CD4-positive, alpha-beta T cell treated with Interleukin-6 at 100 ng/mL for 8 hours (primary cell): ENCODE results near the gene GRK3.
"Not testable (repeated sequence)": the region's sequence is repeated elsewhere in the genome, so short reads cannot be mapped to it uniquely, and the experiment has no call there.

ENCODE experiments used
- DNase-seq: peaks from one replicate; pipeline ENCODE4 v3.0.0-alpha.2; 2020; ENCODE audit warnings: mixed read lengths, low spot score

GRK3 gene

DNA sequence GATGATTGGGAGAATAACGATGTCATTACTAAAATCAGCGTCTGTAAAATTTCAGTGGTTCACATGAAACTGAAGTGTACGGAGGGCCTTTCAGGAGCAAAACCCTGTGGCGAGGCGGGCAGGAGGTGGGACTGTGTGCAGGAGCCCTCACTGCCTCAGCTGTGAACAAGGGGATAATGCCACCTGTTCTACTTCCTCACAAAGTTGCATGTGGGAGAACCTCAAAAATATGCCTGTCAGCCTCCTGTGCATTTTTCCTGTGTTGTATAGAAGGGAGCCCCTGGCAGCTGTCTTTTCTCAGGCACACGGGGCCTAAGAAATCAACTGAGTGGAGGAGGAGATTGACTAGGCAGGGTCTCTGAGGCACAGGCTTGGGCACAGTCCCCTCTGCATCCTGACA, 134.5 kb downstream of the GRK3 start:
- no peak for DNase-seq

DNA sequence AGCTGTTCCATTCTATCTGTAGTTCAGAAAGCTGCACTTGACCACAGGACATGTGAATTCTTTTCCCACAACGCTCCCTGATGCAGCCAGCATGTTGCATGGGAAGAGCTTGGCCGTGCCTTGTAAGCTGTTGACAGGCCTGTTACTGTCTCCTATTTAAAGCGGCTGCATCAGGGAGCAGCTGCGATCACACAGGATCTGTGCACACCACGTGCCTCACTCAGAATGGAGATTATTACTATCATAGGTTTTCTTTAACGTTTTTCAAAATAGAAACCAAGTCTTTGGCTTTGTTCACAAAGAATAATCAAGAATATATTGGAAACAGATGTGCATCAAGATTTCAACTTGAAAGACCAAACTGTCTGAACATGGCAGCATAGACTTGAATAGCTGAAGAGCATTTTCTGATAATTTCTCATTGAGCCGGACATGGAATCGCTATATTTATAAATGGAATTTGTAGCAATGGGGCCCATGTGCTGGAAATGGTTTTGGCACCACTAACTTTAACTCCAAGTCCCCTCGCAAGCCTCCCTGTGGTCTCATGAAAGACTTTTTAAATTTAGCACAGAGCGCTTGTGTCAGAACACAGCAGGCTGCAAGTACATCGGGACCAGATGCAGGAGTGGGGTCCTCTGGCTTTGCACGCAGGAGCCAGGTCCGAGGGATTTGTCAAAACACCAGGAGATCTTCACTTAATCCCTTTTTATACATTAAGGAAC, 136.7 kb downstream of the GRK3 start:
- DNase-seq, result no peak

DNA sequence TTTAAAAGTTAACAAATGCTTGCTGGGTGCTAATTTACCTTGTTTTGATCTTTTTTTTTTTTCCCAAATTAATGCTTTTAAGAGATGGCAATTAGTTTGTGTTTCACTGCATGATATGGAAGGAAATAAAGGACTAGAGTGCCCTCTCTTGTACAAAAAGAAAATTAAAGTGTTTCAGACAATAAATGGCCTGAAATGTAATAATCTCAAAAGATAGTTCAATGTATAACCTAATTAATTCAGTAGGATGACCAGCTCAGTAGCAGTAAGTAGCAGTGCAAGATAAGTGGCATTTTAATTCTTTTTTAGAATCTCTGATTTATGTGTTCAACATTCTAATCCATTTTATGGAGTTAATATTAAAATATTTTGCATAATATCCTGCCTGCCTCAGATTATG, 137.6 kb downstream of the GRK3 start:
- no peak for DNase-seq

DNA sequence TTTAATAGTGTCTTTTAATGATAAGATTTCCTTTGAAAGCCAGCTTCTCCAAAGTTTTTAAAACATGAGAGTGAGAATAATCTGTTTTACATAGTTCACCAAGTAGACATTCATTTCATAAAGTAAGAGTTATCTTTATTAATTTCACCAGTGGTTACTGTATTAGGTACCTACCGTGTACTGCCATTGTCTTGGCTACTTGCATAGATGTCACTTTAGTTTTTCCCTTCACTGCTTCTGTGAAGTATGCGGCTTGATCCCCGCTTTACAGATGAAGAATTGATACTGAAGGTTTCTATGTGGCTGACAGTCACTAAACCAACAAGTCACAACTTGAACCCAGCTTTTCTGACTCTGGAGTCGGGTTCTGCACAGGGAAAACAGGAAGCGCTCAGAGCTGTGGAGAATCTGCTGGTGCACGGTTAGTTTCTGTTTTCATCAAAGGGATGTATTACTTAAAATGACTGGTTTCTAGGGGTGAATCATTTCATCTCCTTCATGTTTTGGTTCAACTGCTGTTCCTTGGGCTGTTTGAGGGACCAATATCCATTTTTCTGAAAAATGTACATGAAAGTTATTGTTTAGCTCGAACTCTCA, 138.2 kb downstream of the GRK3 start:
- no peak for DNase-seq

DNA sequence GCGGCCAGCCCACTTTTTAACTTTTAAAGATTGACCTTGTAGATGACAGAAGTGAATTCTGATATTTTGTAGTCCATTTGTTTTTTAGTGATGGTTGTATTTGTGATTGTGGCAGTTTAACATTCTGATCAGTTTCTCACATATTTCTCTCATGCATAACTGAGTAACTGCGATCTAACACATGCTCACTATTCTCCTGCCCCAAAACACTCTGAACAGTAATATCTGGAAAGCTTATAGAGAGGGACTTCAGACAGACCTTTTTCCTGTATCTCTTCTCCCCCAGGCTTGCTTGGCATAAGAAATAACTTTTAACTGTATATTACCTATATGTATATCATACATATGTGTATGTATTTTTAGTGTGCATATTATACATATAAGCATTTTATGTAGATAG, 140.2 kb downstream of the GRK3 start:
- no peak for DNase-seq

DNA sequence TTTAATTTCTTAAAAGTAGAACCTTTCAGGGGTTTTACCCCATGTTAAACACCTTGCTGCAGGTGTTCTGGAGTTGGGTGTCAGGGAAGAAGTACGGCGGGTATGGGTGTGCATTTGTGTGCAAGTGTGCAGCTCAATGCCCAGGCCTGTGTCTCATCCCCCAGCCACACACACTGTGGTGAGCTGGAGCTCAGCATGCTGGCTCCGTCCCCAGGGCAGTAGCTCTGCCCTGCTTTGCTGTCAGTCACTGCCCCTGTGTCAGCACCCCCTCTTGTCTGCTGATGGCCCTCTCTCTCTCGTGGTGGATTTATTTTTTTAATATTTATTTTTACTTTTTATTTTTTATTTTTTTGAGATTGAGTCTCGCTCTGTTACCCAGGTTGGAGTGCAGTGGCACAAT, 141.7 kb downstream of the GRK3 start:
- no peak for DNase-seq

DNA sequence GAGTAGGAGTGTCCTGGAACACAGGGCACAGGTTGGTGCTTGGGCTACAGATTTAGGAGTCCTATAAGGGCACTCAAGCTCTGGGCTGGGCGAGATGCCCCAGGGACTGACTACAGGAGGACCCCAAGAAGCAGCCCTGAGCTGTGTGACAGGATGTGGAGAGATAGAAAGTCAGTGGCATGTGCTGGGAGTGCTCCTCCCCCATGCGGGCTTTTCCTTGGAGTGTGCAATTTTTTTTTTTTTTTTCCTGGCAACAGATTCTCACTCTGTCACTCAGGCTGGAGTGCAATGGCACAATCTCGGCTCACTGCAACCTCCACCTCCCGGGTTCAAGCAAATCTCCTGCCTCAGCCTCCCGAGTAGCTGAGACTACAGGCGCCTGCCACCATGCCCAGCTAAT, 144.0 kb downstream of the GRK3 start:
- not testable (repeated sequence) for DNase-seq

DNA sequence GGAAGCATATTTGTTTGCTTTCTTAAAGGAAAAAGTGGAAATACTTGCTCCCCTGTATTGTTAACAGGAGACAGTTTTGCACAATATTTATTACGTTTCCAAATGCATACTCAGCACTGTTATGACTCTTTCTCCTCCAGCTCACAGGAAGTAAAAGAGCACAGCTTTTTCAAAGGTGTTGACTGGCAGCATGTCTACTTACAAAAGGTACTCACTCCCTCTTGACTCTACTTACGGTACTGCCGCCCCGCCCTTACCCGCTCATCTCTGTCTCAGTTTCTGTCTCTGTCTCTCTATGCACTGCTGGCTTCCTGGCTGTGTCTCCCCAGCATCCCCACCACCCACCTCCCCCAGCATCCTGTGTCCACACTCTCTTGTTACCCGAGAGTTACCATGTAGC, 145.3 kb downstream of the GRK3 start:
- peak; percentile 18 for DNase-seq

DNA sequence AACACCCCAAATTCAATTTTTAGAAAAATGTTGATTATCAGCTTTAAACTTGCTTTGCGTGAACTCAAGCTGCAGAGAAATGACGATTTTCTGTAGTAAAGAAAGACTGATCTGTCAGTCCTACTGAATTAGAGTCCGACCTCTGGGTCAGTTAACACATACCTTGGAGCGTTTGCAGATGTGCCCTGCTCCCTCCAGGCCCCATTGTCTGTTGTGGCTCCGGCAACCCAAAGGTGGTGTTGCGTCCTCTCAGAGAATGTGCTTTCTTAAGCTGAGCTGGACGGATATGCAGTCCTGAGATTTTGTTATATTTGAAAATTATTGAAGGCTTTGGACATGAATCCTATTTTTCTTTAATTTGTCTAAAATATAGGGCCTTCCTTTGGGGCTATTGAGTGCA, 146.0 kb downstream of the GRK3 start:
- DNase-seq, result no peak

DNA sequence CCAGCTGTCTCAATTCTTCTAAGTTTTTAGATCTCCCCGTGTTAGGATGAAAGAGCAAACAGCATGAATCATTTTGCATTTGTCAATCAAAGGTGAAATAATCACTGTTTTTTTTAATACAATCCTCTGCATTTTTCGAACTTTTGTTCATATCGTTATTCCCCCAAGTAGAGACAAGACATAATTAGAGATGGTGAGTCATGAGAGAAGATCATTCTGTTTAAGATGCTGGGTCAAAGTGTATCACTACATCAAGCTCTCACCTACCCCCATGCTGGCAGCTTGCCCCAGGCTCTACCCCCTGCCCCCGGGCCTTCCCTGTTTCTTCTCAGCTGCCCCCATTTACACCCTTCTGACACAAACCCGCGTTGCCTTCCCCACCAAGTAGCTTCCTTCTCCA, 147.0 kb downstream of the GRK3 start:
- no peak for DNase-seq

DNA sequence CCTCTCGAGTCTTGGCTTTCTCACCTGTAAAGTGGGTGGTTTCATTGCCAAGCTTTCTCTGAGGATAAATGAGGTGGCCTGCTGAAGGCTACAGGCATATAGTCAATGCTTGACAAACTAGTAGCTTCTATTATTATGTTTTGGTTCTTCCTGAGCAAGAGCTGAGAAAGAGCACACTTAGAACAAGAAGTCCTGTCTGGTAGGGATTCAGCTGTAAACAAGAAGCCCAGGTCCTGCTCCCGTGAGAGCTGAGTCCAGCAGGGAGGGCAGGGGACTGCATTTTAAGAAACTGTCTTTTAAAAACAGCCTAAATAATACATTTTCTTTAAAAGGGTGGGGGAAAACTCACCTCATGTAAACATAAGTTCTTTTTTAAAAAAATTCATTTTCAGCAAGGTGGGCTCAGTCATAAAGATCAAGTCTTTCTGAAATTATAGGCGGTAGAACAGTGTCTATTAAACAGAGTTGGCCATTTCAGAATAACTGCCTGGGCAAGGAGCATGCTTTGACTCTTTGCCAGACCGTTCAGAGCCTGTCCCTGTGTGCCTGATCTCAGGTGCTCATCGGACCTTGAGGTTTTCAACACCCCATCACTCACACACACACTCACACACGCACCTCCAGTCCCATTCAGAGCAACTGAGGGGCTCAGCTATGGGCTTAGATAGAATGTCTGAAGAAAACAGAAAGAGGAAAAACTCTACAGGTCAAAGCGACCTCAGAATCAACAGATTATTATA, 148.4 kb downstream of the GRK3 start:
- no peak for DNase-seq

DNA sequence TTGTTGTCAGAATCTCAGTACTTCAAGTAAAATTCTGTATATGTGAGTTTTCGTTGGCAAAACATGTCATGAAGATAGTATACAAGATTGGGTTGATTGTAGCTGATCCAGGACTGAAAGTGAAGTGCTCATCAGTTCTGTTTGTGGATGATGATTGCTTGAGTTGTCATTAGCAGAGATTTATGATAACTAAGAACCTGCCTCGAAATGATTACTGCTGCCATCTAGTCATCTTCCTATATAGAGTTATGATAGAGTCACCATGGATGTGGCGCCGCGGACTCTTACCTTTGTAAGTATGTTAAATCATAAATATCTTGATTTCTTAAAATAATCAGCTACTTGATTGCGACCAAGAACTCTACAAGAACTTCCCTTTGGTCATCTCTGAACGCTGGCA, 149.6 kb downstream of the GRK3 start:
- no peak for DNase-seq

DNA sequence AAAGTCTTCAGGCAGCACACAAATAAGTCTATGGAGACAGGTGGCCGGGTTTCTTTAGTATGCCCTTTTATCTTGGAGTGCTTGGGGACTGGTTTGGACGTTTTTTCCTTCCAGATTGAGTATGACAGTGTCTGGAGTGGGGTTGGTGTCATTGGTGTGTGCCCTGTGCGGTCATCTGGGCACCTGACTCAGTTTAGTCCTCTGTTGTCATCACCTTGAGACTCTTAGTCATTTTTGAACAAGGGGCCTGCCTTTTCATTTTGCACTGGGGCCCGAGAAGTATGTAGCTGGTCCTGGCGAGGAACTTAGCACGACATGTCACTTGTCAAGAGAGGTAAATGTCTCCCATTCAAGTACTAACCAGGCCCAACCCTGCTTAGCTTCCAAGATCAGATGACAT, 150.3 kb downstream of the GRK3 start:
- DNase-seq, result no peak

DNA sequence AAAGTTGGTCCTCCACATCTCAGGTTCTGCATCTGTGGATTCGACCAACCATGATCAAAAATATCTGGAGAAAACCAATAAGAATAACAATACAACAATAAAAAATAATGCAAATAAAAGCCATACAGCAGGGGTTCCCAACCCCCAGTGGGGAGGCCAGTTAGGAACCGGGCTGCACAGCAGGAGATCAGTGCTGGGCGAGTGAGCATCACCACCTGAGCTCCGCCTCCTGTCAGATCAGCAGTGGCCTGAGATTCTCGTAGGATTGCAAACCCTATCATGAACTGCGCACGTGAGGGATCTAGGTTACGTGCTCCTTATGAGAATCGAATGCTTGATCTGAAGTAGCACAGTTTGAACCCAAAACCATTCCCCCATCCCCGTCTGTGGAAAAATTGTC, 152.2 kb downstream of the GRK3 start:
- DNase-seq, result no peak

DNA sequence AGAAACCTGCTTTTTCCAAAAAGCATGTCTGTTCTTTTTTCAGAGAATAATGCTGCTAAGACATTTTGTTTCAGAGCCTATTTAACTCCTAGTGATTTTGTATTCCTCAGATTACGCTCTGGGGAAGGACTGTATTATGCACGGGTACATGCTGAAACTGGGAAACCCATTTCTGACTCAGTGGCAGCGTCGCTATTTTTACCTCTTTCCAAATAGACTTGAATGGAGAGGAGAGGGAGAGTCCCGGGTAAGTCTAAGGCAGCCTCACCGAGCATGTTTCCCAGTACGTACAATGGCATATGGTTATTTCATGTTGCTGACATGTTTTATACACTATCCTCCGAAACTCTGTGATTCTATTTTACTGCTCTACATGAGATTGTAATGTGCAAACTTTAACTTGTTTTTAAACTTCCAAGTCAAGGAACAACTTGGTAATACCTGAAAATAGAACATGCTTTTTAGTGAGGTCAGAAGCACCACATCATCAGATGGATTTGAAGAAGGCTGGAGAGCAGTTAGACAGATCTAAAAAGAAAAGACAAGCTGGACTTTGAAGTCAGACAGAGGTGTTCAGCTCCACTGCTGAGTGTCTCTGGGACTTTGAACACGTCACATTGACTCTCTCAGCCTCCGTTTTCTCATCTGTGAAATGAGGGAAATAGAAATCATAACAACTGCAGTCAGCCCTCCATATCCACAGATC, 153.8 kb downstream of the GRK3 start:
- DNase-seq, result no peak

DNA sequence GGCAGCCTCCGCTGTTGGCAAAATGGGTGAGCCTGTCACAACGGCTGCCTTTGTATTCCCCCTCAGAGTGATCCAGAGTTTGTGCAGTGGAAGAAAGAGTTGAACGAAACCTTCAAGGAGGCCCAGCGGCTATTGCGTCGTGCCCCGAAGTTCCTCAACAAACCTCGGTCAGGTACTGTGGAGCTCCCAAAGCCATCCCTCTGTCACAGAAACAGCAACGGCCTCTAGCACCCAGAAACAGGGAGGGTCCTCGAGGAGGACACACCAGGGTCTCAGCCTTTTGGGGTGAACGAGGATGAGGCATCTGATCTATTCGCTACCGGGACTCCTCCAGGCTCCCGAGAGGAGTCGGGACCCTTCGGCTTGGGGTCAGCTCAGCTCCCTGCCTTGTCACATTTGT, 157.7 kb downstream of the GRK3 start:
- DNase-seq, result no peak

DNA sequence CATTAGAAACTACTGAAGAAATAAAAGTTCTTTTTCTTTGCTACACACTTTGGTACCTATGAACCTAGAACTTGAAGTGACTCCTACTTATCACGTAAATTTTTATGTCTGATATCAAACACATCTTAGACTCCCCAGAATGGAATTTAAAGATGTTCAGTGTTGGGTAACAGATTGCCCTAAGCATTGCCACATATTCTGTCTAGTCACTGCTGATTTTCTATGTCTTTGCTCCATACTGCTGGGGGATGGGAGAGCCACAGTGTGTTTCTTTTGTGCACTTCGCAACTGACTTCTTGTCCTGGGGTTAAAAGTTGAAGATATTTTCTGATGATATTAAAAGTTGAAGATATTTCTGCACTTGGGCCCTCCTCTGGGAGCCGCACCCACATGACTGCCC, 158.2 kb downstream of the GRK3 start:
- no peak for DNase-seq

DNA sequence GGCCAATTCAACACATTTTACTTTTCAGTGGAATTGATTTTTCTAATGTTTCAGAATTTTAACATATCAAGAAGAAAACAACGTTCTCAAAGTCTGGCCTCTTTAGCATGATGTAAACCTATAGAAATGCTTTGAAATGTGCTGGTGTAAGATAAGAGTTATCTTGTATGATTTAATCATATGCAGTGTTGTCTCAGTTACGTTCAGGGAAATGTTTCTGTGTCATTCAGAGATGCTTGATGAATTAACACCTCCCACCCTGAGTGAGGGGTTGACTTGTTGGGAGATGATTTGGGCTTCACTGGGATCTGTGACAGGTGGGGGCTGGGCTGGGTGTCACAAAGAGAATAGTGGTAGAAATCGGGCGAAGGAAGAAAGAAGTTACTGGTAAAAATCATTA, 161.8 kb downstream of the GRK3 start:
- no peak for DNase-seq

DNA sequence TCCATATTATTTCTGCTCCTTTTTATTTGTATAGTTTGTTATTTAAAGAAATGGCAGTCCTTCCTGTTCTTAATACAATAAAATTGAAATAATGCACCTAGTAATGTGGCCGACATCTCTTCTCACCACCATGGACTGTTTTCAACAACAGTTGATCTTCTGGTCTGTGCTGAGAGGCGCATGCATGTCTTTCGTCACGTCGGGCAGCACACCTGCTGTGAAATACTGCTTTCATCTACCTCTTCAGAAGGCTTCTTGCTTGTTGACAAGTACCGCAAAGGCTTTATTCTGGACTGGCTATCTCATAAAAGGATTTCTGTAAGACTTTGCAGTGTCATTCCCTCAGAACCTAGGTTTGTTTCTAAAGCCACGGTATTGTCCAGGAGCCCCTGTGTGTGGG, 163.6 kb downstream of the GRK3 start:
- no peak for DNase-seq

DNA sequence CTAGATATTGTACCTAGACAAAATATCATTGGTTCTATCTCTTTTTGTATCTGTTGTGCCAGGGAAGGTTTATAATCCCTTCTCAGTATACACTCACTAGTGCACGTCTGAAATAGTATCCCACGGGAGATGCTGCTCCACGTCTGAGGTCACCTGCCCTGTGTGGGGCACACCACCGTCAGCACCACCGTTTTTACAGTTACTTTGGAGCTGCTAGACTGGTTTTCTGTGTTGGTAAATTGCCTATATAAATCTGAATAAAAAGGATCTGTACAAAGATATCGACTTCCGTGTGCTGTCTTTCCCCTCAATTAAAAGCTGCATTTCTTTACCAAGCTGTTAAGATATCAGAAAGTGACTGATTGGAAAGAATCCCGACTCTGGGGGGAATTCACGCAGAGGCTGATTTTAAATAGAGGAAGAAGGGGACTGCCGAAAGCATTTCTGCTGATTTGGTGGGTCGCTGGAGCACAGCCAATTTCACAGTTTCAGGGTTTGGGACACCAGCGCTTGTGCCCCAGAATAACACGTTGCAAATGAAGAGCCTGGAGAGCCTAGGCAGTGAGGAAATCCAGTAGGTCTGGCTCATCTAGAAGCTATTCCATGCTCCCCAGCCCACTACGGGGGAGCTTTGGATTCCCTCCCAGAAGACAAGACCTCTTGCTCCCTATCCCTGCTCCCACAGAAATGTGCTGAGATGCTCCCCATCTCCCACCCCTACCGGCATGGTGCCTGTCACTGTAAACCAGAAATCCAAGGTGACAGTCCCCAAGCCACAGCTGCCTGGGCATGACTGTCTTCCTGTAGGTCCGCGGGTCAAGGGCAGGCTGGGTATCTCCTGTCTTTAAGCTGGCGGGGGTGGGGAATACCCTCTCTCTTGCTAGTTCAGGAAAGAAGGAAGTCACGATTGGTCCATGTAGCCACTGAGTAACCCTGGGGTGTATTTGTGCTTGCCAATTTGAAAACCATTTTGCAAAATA, 164.8 kb downstream of the GRK3 start:
- no peak for DNase-seq

DNA sequence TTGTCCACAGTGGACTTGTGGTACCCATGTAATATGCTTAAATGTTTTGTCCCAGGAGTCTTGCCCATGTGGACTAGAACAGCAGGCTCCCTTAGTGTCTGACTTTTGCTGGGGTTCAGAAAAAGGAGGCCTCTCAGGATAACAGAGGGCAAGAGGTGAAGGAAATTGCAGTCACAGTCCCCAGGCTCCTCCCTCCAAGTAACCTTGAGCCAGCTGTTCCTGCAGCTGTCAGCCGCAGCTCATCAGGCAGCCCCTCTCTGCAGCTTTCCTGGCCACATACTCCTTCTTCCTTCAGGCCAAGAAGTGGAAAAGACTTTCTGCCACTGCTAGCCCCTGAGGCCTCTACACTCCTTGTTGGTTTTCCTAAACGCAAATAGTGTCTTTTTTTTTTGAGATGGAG, 171.2 kb downstream of the GRK3 start:
- no peak for DNase-seq
